ENCODE measurements around the gene NPPC.
"Not testable (repeated sequence)": the region's sequence is repeated elsewhere in the genome, so short reads cannot be mapped to it uniquely, and the experiment has no call there.

GRCh38 chr2:231910161-231910560 is 16.0 kb downstream of the NPPC start:
- TF ChIP-seq, protein P1, sequence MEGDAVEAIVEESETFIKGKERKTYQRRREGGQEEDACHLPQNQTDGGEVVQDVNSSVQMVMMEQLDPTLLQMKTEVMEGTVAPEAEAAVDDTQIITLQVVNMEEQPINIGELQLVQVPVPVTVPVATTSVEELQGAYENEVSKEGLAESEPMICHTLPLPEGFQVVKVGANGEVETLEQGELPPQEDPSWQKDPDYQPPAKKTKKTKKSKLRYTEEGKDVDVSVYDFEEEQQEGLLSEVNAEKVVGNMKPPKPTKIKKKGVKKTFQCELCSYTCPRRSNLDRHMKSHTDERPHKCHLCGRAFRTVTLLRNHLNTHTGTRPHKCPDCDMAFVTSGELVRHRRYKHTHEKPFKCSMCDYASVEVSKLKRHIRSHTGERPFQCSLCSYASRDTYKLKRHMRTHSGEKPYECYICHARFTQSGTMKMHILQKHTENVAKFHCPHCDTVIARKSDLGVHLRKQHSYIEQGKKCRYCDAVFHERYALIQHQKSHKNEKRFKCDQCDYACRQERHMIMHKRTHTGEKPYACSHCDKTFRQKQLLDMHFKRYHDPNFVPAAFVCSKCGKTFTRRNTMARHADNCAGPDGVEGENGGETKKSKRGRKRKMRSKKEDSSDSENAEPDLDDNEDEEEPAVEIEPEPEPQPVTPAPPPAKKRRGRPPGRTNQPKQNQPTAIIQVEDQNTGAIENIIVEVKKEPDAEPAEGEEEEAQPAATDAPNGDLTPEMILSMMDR (conservative IDR thresholded peaks at IDR 0.05), result not testable (repeated sequence)
- TF ChIP-seq ZFX (IDR thresholded peaks at IDR 0.05), result not testable (repeated sequence)

Measured in C4-2B (cell line).